Midbrain (tissue), 1 donor: ENCODE measurements around the gene NFATC3.
"Not testable (repeated sequence)": the region's sequence is repeated elsewhere in the genome, so short reads cannot be mapped to it uniquely, and the experiment has no call there.

Experiments
- DNase-seq: peaks from one replicate; lab custom pipeline; 2025; lab: John Stamatoyannopoulos, UW

Gene NFATC3

GRCh38 chr16:68088130-68088972 lies 3.2 kb downstream of the NFATC3 start:
- DNase-seq = no peak

- DNase-seq = no peak
Observed at GRCh38 chr16:68089067-68089466, 3.9 kb downstream of the NFATC3 start.

DNA sequence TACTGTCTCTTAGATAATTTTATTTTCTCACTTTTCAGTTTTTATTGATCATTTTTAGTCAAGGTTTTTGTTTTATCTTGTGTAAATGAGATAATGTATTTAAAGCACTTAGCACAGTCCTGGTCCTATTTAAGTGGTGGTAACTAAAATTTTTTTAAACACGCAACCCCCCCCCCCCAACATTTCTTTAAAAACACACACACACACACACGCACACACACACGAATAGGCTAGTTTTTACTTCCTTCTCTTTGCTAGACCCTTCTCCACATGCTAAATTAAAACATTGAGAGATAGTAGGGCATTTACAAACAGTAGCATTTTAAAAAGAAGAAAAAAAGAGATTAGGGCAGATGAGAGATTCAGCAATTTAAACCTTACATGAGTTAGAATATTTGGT lies 5.0 kb downstream of the NFATC3 start:
- no peak for DNase-seq

- DNase-seq = no peak
Observed at GRCh38 chr16:68090533-68090932, 5.4 kb downstream of the NFATC3 start.

GRCh38 chr16:68091380-68092261 lies 6.5 kb downstream of the NFATC3 start:
- no peak for DNase-seq

DNA sequence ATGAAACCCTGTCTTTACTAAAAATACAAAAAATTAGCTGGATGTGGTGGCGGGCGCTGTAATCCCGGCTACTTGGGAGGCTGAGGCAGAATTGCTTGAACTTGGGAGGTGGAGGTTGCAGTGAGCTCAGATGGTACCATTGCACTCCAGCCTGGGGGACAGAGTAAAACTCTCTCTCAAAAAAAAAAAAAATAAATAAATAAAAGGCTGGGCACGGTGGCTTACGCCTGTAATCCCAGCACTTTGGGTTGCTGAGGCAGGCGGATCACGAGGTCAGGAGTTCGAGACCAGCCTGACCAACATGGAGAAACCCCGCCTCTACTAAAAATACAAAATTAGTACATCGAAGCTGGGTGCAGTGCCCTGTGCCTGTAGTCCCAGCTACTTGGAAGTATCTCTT lies 7.1 kb downstream of the NFATC3 start:
- not testable (repeated sequence) for DNase-seq

- DNase-seq = peak; percentile 18
Observed at GRCh38 chr16:68093816-68094613, 8.8 kb downstream of the NFATC3 start.

GRCh38 chr16:68094614-68094934 lies 9.4 kb downstream of the NFATC3 start:
- no peak for DNase-seq

DNA sequence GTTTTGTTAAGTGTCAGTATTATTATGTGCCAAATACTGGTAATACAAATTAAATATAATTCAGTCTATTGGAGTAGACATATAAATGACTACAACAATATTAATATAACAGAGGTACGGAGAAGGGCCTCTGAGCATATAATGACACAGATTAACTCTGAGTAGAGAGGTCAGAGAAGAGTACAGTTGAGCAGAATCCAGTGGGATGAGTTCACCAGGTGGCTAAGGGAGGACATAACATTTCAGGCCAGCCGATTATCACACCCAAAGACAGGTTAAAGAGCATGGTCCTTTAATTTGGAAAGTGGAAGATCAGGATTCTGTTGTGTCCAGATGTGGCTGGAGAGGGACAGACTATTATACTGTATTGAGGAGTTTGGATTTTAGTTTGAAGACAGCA lies 11.3 kb downstream of the NFATC3 start:
- no peak for DNase-seq

GRCh38 chr16:68097088-68097487 lies 11.9 kb downstream of the NFATC3 start:
- no peak for DNase-seq

DNA sequence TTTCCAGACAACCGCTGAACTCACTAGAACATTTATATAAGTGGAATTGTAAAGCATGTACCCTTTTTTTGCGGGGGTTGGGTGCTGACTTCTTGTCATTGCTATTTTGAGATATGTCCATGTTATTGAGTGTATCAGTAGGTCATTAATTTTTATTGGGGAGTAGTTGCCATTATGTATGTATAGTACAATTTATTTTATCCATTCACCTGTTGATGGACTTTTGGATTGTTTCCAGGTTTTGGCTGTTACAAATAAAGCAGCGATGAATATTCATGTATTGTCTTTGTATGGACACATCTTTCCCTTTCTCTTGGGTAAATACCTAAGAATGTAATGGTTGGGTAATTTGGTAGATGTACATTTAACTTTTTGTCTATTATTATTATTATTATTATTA lies 12.7 kb downstream of the NFATC3 start:
- DNase-seq = no peak

- no peak for DNase-seq
Observed at GRCh38 chr16:68100488-68100887, 15.3 kb downstream of the NFATC3 start.

- DNase-seq = no peak
Observed at GRCh38 chr16:68105611-68106010, 20.4 kb downstream of the NFATC3 start.

DNA sequence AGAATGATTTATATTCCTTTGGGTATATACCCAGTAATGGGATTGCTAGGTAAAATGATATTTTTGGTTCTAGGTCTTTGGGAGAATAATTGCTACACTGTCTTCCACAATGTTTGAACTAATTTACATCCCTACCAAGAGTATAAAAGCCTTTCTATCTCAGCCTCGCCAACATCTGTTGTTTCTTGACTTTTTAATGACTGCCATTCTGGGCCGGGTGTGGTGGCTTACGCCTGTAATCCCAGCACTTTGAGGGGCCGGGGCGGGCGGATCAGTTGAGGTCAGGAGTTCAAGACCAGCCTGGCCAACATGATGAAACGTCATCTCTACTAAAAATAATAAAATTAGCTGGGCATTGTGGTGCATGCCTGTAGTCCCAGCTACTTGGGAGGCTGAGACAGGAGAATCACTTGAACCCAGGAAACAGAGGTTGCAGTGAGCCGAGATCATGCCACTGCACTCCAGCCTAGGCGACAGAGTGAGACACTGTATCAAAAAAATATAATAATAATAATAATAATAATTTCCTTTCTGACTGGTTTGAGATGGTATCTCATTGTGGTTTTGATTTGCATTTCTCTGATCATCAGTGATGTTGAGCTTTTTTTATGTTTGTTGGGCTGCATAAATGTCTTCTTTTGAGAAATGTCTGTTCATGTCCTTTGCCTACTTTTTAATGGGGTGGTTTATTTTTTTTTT lies 22.2 kb downstream of the NFATC3 start:
- DNase-seq = not testable (repeated sequence)

GRCh38 chr16:68109156-68109555 lies 24.0 kb downstream of the NFATC3 start:
- not testable (repeated sequence) for DNase-seq

GRCh38 chr16:68110611-68111010 lies 25.4 kb downstream of the NFATC3 start:
- not testable (repeated sequence) for DNase-seq

DNA sequence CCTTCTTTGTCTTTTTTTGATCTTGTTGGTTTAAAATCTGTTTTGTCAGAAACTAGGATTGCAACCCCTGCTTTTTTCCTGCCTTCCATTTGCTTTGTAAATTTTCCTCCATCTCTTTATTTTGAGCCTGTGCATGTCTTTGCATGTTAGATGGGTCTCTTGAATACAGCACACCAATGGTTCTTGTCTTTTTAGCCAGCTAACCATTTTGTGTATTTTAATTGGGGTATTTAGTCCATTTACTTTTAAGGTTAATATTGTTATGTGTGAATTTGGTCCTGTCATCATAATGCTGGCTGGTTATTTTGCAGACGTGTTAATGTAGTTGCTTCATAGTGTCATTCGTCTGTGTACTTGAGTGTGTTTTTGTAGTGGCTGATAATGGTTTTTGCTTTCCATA lies 26.2 kb downstream of the NFATC3 start:
- DNase-seq = no peak

DNA sequence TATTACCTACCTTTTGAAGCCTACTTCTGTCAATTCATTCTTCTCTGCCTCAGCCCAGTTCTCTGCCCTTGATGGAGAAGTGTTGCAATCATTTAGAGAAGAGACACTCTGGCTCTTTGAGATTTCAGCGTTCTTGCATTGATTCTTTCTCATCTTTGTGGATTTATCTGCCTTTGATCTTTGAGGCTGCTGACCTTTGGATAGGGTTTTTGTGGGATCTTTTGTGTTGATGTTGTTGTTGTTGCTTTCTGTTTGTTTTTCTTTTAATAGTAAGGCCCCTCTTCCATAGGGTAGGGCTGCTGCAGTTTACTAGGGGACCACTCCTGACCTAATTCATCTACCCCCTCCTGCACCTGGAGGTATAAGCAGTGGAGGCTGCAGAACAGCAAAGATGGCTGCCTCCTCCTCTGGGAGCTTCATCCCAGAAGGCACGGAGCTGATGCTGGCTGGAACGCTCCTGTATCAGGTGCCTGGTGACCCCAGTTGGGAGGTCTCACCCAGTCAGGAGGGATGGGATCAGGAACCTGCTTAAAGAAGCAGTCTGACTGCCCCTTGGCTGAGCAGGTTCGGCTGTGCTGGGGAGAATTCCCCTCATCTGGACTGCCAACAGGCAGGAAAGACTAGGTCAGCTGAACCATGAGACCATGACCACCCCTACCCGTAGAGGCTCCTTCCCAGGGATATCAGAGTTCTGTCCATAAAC lies 28.0 kb downstream of the NFATC3 start:
- no peak for DNase-seq

- no peak for DNase-seq
Observed at GRCh38 chr16:68113765-68114240, 28.6 kb downstream of the NFATC3 start.

DNA sequence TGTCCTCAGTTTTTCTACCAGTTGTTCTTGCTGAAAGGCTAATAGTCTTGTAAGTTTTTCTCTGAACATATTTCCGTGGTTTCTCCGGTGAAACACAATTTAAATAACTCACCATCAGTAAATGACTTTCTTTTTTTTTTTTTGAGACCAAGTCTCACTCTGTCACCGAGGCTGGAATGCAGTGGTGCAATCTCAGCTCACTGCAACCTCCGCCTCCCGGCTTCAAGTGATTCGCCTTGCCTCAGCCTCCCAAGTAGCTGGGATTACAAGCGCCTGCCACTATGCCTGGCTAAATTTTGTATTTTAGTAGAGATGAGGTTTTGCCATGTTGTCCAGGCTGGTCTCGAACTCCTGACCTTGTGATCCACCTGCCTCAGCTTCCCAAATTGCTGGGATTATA lies 29.8 kb downstream of the NFATC3 start:
- not testable (repeated sequence) for DNase-seq

DNA sequence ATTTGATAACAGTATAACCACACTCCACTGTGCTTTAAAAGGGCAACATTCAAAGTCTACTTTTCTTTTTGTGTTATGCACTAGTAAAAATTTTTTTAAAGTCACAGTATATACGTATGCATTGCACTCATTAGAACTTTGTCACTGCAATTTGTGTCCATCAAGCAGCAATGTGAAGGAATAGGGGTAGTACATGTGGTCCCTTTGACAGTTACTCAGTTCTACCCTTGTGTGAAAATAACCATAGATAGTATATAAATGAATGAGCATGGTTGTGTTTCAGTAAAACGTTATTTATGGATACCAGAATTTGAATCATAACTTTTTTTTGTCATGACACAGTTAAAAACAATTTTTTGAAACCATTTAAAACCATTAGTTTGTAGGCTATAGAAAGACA lies 30.7 kb downstream of the NFATC3 start:
- no peak for DNase-seq
